Activated B cell treated with CpG ODN at 0.5 μM for 24 hours (primary cell): ENCODE data around the gene ZNF462. TPM values are rescaled to one million over a fixed set of nuclear protein-coding genes. Genes with fewer than 3 reads are reported as not detected.

Source experiments
- ATAC-seq: fragments of 200-7000 bp; cut with Tn5 transposase; one replicate; pipeline ENCODE4 v1.10.0; 2021; ENCODE audit warnings: low read depth, mild to moderate bottlenecking, moderate library complexity
- CTCF ChIA-PET: fragments of 350-600 bp; sonication (Branson Sonifier 250); formaldehyde crosslinking; loops from one replicate; lab custom pipeline; 2021; ENCODE audit warnings: antibody characterized with exemption; lab: Charles Lee
- POLR2A ChIA-PET: fragments of 350-600 bp; sonication (Branson Sonifier 250); formaldehyde crosslinking; loops from one replicate; lab custom pipeline; 2021; ENCODE audit warnings: antibody characterized with exemption; lab: Charles Lee
- DNase-seq: peaks from one replicate; pipeline ENCODE4 v3.0.0; 2022
- H3K27ac Mint-ChIP-seq: one replicate; pipeline ENCODE4 v1.8.0; 2020; ENCODE audit warnings: mixed read lengths
- H3K27me3 Mint-ChIP-seq: one replicate; pipeline ENCODE4 v1.8.0; 2021; ENCODE audit warnings: mixed read lengths
- H3K36me3 Mint-ChIP-seq: one replicate; pipeline ENCODE4 v1.8.0; 2021; ENCODE audit warnings: low read depth, mixed read lengths
- H3K4me1 Mint-ChIP-seq: one replicate; pipeline ENCODE4 v1.8.0; 2021; ENCODE audit warnings: mixed read lengths
- H3K4me3 Mint-ChIP-seq: one replicate; pipeline ENCODE4 v1.8.0; 2020; ENCODE audit warnings: mild to moderate bottlenecking, mixed read lengths
- H3K9me3 Mint-ChIP-seq: one replicate; pipeline ENCODE4 v1.8.0; 2020; ENCODE audit warnings: mixed read lengths
- intact Hi-C: fragments of 100-400 bp; cut with micrococcal nuclease; formaldehyde crosslinking; loops from one replicate; pipeline ENCODE4 v1.15.1; 2024
- total RNA-seq: library from RNA; stranded (reverse); gene quantifications from 2 replicates; pipeline ENCODE4 v1.2.3, GENCODE V29; 2022
- TF ChIP-seq, protein P1 (sequence below): fragments of 200-600 bp; IDR thresholded peaks from one replicate; pipeline ENCODE4 v1.8.0; 2022; ENCODE audit warnings: antibody characterized with exemption, mild to moderate bottlenecking

ZNF462 gene
- total RNA-seq, 1 donor from 2014 or later: not detected

DNA sequence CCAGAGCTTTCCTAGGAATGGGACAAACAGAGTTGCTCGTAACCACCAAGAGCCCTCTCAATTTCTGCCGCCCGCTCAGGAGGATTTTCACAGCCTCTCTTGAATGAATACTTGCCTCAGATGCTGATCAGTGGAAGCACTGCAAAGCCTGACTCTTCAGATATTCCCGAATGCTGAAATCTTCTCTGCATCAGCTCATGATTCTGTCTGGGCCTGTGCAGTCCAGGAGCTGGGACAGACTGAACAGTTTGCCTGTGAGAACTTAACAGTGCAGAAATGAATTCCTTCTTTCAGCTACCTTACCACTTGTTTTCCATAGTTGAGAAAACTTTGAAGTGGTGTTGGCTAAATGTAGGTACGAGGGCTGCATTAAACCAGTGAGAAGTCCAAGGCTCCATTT lies 17.1 kb downstream of the ZNF462 start:
- Mint-ChIP-seq H3K36me3 (no peaks in the 10 kb centered on the region), H3K4me1 (no peaks in the 10 kb centered on the region), H3K27ac (no peak overlapping the region), H3K27me3 (peaks cover 2% of the 10 kb centered on the region), H3K4me3 (no peak overlapping the region), H3K9me3 (no peaks in the 10 kb centered on the region)
- POLR2A ChIA-PET: no interaction called here
- DNase-seq (no peak), ATAC-seq (no peak)
- intact Hi-C loops: no loop called here
- TF ChIP-seq, protein P1, sequence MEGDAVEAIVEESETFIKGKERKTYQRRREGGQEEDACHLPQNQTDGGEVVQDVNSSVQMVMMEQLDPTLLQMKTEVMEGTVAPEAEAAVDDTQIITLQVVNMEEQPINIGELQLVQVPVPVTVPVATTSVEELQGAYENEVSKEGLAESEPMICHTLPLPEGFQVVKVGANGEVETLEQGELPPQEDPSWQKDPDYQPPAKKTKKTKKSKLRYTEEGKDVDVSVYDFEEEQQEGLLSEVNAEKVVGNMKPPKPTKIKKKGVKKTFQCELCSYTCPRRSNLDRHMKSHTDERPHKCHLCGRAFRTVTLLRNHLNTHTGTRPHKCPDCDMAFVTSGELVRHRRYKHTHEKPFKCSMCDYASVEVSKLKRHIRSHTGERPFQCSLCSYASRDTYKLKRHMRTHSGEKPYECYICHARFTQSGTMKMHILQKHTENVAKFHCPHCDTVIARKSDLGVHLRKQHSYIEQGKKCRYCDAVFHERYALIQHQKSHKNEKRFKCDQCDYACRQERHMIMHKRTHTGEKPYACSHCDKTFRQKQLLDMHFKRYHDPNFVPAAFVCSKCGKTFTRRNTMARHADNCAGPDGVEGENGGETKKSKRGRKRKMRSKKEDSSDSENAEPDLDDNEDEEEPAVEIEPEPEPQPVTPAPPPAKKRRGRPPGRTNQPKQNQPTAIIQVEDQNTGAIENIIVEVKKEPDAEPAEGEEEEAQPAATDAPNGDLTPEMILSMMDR: no peak
- CTCF ChIA-PET: no interaction called here

DNA sequence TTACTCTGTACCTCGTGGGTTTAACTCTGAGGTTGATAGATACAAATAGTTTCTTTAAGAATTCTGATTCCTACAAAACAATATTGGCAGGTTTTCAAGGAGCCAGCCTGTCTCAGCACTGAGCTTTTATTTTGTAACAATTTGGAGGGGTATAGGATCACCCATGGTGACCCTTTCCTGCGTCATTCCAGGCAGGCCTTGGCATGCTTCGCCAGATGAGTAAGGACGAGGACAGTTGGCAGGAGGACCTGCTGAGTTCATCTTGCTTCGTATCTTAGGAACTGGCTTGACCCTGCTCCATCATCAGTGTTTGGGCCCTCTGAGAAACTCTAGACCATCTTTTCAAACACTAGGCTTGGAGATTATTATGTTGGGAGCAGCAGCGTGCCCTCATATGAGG lies 17.9 kb downstream of the ZNF462 start:
- CTCF ChIA-PET: no interaction called here
- no peak for ATAC-seq
- POLR2A ChIA-PET: no interaction called here
- Mint-ChIP-seq H3K27me3 (peaks cover 2% of the 10 kb centered on the region), H3K27ac (no peak overlapping the region), H3K4me3 (no peak overlapping the region), H3K4me1 (no peaks in the 10 kb centered on the region), H3K36me3 (no peaks in the 10 kb centered on the region), H3K9me3 (no peaks in the 10 kb centered on the region)
- TF ChIP-seq, protein P1: no peak
- DNase-seq: no peak
- intact Hi-C loops: no loop called here

DNA sequence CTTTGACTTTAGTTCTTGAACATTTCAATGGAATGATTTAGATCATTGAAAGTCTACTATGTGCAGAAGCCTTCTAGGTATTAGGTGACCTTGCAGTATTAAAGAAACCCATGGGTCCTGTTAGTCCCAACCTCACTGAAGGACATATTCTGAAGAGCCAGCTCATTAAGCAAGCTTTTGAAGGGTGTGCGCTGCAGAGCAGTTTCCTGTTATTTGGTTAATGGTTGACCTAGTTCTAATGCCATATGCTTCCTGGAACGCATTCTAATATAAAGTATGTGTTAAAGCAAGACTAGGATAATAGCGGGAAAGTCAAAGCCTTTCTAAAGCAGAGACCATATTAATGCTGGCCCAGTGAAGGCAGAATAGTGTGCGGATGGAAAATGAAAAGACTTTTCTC lies 20.1 kb downstream of the ZNF462 start:
- no peak overlapping the region for H3K4me3 Mint-ChIP-seq
- POLR2A ChIA-PET: no interaction called here

DNA sequence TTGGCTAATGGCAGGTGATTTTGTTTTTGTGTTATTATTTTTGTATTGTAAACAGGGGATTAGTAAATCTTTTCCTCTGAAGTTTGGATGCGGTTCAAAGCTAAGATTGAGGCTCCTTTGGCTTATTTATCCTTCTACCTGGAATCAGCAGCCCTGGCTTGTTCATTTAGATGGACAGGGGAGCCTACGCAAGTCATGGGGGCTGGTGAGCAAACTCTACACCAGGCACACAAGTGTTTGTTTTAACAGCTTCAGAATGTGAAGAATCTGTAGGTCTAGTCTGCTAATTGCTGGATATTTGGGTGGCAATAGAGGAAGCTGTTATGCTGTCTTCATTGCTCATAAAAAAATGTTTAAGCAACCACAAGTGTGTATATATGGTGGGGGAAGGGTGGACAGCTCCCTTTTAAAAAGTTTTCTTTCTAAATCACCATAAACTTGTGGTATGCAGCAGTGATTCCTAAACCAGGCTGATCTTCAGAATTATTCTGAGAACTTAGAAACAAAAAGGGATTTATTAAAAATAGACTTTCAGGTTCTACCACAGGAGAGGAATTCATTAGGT lies 20.7 kb downstream of the ZNF462 start:
- no peak for DNase-seq
- intact Hi-C loops: no loop called here

More for the DNA sequence above, 20.1 kb downstream of the ZNF462 start:
- Mint-ChIP-seq H3K27me3 (peaks cover 2% of the 10 kb centered on the region), H3K36me3 (no peaks in the 10 kb centered on the region), H3K27ac (no peak overlapping the region), H3K9me3 (no peaks in the 10 kb centered on the region), H3K4me1 (no peaks in the 10 kb centered on the region)
- TF ChIP-seq, protein P1: no peak
- intact Hi-C loops: no loop called here
- DNase-seq (no peak), ATAC-seq (no peak)
- CTCF ChIA-PET: no interaction called here

DNA sequence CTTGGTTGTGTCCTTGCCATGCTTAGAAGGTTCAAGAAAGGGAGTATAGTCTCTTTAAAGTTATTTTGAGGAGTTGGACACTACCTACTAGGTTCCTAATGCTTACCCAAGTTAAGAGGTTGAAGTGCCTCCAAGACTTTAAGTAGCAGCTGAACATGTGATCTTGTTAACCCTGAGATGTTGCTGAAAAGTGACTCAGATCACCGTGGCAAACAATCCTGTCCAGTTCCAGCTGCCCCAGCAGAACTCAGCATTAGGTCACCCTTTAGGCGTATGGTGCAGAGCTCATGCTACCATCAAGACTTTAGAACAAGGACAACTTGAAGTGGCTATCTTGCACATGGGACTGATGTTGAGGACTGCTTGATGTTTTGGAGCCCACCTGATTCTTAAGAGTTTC lies 22.5 kb downstream of the ZNF462 start:
- intact Hi-C loops: no loop called here
- H3K27ac Mint-ChIP-seq: no peak overlapping the region
- no peaks in the 10 kb centered on the region for H3K36me3 Mint-ChIP-seq
- DNase-seq: no peak
- TF ChIP-seq, protein P1: no peak
- ChIA-PET CTCF (no interaction called here), POLR2A (no interaction called here)
- ATAC-seq: no peak
- H3K27me3 Mint-ChIP-seq: no peaks in the 10 kb centered on the region
- H3K4me1 Mint-ChIP-seq: no peaks in the 10 kb centered on the region
- H3K9me3 Mint-ChIP-seq: no peaks in the 10 kb centered on the region
- no peak overlapping the region for H3K4me3 Mint-ChIP-seq

More for the DNA sequence above, 20.7 kb downstream of the ZNF462 start:
- TF ChIP-seq, protein P1: no peak
- CTCF ChIA-PET: no interaction called here
- no peak for ATAC-seq
- H3K4me3 Mint-ChIP-seq: no peak overlapping the region
- no peaks in the 10 kb centered on the region for H3K9me3 Mint-ChIP-seq
- no peaks in the 10 kb centered on the region for H3K4me1 Mint-ChIP-seq
- POLR2A ChIA-PET: no interaction called here
- no peak overlapping the region for H3K27ac Mint-ChIP-seq
- H3K27me3 Mint-ChIP-seq: no peaks in the 10 kb centered on the region
- H3K36me3 Mint-ChIP-seq: no peaks in the 10 kb centered on the region
